ENCODE data around the gene SGTB.
A peak's percentile ranks its signal among the peaks of the same experiment; 100 is the strongest.
"Not testable (repeated sequence)": the region's sequence is repeated elsewhere in the genome, so short reads cannot be mapped to it uniquely, and the experiment has no call there.

SGTB gene

GRCh38 chr5:65734196-65734775 is 12.4 kb upstream of the SGTB start:
- not testable (repeated sequence) for DNase-seq (ENCODE audit: low spot score)

DNA sequence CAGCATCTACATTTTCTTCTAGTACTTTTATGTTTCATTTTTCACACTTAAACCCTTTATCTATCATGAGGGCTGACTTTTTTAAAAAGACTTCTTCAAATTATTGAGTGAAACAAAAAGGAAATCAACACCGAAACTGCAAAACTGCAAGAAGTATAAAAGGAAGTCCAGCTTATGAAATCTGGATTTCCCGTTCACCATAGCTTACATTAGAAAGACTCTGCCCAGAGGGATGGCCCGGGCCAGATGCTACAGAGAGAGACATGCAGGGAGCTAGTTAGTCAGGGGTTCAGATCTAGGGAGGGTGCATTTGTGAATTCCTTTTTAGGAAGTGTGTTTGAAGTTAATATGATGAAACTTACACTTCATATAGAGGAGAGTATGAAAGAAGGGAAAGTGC is 10.1 kb upstream of the SGTB start:
- DNase-seq (ENCODE audit: low spot score), result not testable (repeated sequence)

- DNase-seq (ENCODE audit: low spot score), result no peak
Observed at GRCh38 chr5:65730910-65731309, 9.0 kb upstream of the SGTB start.

DNA sequence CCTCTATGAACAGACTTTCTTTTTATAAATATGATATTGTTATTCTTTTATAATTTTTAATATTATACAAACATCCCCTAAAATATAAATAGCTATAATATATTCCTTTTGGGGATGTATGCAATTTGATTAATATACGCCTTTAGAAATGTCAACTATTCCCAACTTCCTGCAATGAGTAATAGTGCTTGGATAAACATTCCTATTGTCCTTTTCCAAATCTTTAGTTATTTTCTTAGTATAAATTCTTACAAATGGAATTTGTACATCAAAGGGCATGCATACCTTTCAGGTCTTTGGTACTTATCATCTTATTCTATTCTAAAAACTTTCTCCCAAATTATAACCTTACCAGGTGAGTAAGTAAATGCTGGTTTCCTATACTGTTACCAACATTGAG is 6.3 kb upstream of the SGTB start:
- no peak for DNase-seq (ENCODE audit: low spot score)

- no peak for DNase-seq (ENCODE audit: low spot score)
Observed at GRCh38 chr5:65727491-65728156, 5.7 kb upstream of the SGTB start.

- DNase-seq (ENCODE audit: low spot score), result no peak
Observed at GRCh38 chr5:65722575-65723403, 880 bp upstream of the SGTB start.

DNA sequence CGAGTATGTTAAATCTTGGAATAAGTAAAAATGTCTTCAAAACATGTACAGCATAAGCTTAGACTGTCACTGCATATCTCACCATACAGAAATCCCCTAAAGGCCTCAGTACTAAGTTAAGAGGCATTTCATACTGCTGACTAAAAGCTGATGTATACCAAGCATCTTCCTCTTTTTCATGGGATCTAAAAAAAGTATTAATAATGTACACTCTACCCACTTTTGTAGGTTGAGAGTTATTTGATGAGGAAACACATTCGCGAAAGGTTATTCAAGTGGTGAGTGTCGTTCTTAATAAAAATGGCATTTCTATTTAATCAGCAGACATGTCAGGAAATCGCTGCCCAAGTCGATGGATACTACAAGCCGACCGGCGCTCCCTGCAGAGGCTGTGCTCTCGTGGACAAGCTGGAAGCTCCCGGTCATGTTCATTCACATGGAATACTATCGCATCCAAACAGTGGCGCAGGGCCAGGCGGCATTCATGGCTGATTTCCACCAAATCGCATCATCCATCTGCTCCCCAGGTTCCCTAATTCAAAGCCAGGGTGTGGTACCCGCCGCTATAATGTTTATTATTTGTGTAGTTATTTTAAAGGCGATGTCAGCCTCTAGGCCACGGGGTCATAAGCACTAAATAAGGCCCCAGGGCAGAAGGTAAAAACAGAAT is 724 bp downstream of the SGTB start:
- peak; percentile 14 for DNase-seq (ENCODE audit: low spot score)

- no peak for DNase-seq (ENCODE audit: low spot score)
Observed at GRCh38 chr5:65718576-65719310, 3.2 kb downstream of the SGTB start.

DNA sequence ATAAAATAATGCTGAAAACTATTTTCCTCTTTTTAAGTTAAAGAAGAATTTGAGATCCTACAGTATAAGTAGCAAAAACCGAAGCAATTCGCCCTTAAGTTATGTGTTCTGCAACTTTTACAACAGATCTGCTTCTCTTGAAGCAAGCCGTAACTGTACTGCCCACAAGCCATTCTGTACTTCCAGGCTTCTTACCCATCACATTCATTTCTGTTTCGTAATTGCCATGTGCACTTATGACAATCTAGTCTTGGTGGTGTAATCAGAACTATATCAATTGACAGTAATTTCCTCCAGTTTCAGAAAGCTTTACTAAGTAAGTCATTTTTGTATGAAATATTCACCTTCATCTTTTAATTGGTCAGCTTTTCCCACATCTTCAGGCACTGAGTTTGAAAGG is 13.8 kb downstream of the SGTB start:
- no peak for DNase-seq (ENCODE audit: low spot score)

DNA sequence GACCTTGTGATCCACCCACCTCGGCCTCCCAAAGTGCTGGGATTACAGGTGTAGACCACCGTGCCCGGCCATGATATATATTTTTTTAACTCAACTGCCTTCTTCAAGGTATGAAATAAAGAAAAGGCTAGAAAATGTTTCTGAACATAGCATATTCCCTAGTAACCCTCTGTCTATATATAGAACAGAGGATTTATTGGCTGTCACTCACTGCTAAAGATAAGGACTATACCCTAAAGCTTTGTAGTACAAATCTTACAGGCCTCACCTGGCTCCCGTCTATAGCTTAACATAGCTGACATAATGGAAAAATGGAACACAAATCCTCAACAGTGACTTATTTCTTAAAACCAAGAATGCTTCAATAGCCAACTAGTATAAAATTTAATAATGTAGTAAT is 14.2 kb downstream of the SGTB start:
- DNase-seq (ENCODE audit: low spot score), result no peak

DNA sequence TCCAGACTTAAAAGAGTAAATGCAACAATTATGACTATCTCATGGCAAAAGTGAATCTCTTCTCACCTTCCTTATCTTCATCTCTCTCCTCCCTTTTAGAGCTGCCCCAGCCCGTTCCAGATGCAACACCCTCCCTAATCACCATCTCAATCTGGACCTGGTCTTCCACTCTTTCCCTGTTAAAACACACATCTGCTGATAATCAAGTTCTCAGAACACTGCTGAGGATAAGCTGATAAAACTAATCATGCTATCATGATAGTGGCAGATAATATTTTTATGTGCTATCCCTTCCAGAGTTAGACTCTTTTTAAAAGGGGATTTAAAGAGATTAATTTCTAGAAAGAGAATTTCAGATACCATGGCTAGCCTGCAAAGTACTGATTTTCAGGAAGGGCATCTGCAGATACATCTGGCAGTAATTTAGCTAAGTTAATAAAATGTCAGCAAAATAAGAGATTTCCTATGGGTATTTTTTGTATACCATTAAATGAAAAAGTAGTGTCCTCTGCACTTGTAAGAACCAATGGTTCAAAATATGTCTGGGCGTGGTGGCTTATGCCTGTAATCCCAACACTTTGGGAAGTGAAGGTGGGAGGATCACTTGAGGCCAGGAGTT is 17.2 kb downstream of the SGTB start:
- no peak for DNase-seq (ENCODE audit: low spot score)

DNA sequence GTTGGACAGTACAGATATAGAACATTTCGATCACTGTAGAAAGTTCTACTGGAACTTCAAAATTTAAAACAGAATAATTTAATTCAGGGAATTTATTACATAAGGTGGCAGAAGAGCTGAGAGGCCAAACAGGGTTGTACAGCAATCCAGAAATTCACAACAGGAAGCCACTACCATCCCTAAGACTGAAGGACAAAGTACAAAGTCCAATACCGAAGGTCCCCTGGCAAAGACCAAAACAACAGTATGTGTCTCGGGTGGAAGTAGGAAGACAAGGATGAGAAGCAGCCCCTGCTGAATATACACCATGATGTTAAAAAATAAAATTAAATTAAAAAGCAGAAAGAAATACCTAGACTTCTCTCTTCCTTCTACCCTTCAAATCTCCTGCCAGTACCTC is 19.9 kb downstream of the SGTB start:
- DNase-seq (ENCODE audit: low spot score), result no peak

- DNase-seq (ENCODE audit: low spot score), result no peak
Observed at GRCh38 chr5:65699338-65699737, 22.6 kb downstream of the SGTB start.

GRCh38 chr5:65696892-65697291 is 25.0 kb downstream of the SGTB start:
- no peak for DNase-seq (ENCODE audit: low spot score)

DNA sequence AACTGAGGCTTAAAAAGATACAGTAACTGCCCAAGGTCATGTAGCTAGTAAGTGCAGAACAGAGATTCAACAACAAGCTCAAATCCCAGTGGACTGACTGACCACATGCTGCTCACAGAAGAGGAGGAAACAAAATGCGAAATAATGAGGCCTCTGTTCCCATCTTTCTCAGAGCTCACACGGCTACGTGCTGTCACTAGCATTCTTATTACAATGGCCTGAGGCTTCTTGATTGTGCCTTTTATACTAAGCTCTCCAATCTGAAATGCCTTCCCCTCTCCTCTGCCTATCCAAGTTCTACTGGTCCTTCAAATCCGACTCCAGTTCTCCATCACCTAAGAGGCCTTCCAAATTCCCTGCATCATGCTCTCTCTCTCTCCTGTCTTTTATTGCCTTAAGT is 26.0 kb downstream of the SGTB start:
- DNase-seq (ENCODE audit: low spot score), result no peak

GRCh38 chr5:65695162-65695755 is 26.6 kb downstream of the SGTB start:
- DNase-seq (ENCODE audit: low spot score), result no peak

GRCh38 chr5:65693121-65693520 is 28.8 kb downstream of the SGTB start:
- DNase-seq (ENCODE audit: low spot score), result no peak

- DNase-seq (ENCODE audit: low spot score), result no peak
Observed at GRCh38 chr5:65682148-65682547, 39.8 kb downstream of the SGTB start.

GRCh38 chr5:65676056-65676455 is 45.9 kb downstream of the SGTB start:
- DNase-seq (ENCODE audit: low spot score), result not testable (repeated sequence)

DNA sequence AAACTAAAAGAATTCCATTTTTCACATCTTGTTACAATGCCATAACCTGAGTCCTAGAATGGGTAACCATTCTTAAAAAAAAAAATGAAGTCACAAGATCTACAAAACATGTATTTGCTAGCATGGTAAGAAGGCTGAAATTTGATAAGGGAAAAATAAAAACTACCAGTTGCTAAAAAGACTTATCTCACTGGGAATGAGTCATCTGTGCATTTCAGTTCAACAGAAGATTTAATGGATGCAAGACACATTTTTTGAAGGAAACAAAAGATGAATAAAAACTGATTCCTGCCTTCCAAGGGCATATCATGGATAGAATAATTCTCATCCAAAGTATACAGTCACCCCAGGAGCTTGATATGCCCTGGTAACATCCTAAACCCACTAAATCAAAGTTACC is 47.2 kb downstream of the SGTB start:
- no peak for DNase-seq (ENCODE audit: low spot score)

- DNase-seq (ENCODE audit: low spot score), result no peak
Observed at GRCh38 chr5:65672796-65673195, 49.1 kb downstream of the SGTB start.
